HG03439 (cell line): ENCODE results near the gene ITPRID2.

Experiments
- ATAC-seq: cut with Tn5 transposase; IDR thresholded peaks from one replicate; pipeline ENCODE4 v1.9.1; 2021; ENCODE audit warnings: mild to moderate bottlenecking, moderate library complexity; ENCODE audit not compliant: unreplicated experiment

The ITPRID2 gene

DNA sequence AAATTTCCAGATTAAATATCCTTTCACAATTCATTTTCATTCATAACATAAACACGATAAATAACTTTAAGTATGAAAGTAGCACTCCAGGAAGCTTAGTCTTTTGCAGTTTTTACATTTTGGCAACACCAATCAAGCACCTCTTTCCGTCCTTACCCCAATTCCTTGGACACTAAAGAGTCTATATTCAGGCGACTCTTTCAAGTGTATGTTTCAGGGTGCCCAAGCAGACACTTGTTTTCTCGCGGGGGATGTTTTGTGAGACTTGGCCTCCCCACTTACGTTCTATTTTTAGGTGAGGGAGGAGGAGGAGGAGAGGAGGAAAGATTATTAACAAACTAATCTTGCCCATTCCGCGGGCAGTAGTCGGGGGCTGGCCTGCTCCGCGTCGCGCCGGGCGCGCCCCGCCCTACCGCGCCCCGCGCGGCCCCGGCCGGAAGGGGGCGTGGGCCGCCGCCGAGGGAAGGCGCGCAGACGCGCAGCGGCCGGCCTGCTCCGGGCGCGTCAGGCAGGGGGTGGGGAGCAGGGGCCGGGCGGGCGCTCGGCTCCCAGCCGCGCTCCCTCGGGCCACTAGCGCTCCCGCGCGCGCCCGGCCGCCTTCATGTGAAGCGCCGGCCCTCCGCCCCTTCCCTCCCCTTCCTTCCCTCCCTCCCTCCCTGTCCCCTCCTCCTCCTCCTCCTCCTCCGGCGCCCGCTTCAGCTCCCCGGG is at the start of gene ITPRID2:
Gene ITPRID2 (plus strand): TSS at position 473 of the 708 bp plus-strand sequence. CDS start 337 bp downstream, outside the sequence.
- peak; percentile 91 for ATAC-seq

DNA sequence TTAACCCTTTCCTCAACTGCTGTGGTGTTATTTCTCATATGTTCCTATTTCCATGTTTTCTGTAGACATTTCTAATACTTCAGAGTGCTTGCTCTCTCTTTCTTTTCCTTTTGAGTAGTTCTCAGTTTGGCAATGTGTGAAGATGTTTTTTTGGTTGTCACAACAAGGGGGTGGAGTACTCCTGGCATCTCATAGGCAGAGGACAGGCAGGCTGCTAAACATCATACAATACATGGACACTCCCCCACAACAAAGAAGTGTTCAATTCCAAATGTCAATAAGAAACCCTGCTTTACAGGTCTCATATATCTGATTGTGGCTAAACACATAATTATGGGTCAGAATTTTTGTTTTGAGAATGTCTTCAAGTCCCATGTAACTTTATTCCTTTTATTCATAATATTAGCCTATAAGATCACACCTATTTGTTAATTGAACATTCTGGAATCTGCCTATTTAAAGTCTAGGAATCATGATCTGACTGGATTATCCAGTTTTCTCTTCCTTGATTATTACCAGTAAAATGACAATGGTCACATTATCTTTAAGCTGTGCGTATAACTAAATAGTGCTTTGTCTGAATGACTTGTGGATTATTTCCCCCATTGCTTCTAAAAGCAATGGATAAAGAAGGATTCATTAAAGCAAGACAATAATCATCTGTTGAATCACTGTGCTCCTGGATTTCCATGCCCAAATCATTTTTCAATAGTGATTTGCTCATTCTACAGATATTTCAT is 46.8 kb upstream of the ITPRID2 start:
- ATAC-seq: no peak

DNA sequence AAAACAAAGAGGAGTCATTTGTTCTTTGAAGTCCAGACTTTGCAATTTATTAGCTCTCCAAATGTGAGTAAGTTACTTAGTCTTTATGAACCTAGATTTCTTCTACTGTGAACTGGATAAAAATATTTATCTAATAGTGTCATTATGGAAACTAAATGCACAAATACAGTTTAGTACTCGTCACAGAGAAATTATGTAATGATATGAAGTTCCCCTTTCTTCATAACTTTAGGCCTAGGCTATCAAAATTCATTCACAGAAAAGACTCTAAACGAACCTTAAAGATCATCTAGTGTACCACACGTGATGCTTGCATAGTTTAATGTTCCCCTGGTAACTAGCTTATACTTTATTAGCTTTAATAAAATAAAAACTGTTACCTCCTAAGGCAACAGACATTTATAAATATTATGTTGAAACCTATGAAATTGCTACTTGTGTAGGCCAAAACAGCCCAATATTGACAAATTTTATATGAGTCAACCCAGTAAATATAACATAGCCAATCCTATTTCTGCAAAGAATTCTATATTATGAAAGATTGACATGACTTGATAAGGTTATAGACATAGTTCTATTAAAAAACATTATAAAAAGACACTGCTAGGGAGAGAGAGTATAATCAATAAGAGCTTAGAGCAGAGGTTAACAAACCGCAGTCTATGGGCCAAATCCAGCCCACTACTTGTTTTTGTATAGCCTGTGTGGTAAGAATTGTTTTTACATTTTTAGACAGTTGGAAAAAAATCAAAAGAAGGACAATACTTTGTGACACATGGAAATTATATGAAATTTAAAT is 44.9 kb upstream of the ITPRID2 start:
- ATAC-seq: no peak

DNA sequence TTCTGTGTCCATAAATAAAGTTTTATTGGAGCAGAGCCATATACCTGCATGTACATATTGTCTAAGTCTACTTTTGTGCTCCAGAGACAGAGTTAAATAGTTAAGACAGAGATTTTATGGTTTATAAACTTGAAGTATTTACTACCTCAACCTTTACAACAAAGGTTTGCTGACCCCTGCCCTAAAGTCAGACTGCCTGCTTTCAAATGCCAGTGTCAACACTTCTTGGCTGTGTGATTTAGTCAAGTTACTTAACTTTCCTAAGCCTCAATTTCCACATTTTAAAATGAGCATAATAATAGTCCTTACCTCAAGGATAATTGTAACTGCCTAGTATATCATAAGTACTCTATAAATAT is 44.4 kb upstream of the ITPRID2 start:
- no peak for ATAC-seq

DNA sequence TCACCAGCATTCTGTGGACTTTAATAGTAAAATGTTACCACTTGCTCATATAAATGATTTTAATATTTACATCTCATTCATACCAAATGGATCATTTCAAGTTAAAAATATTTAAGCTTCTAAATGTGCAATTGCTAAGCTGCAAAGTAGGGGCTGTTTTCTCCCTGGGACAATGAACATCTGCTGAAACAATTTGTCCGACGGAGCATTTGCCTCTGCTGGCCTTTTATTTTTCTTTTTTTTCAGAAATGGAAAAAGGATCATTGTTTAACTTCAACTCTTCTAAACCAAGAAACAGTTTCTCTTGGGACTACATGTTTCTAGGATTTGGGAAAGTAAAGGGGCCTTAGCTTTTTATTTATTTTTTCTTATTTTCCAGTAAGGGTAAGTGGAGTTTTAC is 43.8 kb upstream of the ITPRID2 start:
- no peak for ATAC-seq

DNA sequence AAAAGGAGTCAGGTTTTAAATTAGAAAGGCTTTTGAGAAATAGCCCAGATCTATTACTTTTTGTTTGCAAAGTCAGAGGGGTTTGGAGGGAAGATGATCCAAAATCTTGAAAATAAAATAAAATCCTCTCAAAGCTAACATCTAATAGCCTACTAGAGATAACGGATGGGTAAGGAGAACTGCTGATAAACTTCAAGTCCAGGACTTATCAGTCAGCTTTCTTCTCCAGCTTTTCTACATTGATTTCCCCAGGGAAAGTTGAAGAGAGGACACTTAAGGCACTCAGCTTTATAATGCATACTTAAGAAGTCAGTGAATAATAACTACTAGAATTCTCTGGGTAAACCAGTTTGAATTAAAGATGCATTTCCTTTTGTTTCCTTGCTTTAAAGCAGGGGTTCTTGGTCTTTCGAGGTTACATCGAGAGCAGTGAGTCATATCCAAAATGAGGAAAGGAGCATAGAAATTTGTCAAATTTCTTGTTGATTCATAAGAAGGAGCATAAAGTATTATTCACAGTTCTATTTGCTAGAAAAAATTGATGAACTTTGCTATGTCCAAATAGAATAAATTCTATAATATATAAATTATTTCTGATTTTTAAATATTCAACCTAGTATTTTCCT is 43.2 kb upstream of the ITPRID2 start:
- ATAC-seq: no peak

DNA sequence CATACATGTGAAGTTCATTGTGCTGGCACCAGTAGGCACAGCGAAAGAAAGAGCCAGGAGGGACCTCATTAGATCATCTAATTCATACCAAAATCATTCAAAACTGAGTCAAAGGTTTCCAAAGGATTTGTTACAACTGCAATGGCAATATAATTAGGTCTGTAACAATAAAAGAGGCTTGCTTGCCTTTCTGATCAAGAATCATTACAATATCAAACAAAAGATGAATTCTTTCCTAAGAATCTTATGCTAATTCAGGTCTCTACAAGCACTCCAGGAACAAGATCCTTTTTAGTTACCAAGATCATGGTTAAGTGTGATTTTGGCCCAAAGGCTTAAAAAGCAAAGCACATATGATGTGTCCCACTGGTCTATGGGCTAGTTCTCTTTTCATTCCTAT is 41.9 kb upstream of the ITPRID2 start:
- ATAC-seq: no peak

DNA sequence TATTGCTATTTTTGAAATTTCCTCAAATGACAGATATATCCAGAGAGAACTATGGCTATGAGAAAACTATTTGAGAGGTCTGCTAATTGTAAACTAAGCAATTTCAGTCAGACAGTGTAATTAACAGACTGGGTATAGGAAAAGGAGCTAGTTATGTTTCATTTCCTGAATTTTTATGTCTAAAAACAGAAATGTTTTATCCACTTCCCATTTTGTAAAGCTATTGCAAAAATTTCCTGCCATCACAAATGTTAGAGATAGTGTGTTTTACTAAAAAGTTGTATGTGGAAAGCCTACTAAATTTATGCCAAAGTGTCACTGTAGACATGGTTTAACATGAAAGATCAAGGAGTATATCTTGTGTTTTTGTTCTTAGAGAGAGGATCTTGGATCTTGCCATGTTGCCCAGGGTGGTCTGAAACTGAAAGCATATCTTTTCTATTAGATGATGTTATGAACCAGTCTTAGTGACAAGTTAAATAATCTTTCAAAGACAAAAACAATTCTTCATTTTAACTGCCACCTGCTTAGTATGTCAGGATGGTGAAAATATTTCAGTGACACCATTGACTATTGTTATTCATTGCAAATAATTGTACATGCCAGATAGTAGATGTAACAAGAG is 40.5 kb upstream of the ITPRID2 start:
- no peak for ATAC-seq

DNA sequence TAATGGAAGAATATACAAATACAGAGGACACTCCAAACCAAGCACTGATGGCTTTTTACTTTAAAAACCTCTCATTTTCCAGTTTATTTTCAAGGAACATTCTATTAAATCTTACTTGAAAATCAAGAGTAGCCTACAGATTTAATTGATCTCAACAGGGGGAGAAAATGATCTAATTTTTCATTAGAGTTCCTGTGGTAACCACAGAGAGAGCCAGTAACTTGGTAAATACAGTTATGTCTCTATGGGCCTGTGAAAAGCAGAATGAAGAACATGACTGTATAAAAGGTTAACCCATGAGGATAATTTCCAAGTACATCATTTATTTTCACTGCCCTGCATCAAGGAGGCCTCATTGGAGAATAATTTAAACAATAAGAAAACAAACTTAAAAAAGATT is 39.8 kb upstream of the ITPRID2 start:
- no peak for ATAC-seq

DNA sequence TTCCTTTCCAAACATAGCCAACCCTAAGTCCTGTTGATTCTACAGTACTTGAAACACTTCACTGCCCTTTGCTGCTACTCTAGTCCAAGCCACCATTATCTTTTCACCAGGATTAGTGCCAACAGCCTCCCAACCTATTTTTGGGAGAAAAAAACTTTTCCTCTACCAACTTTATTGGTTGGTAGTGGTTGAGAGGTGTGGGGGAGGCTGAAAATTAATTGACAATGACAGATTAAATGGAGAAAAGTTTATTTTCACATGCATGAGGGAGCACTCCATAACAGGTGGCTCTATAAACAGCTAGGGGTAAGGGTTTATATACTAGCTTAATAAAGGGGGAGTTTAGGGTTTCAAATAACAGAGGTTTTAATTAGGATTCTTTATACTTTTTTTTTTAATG is 37.8 kb upstream of the ITPRID2 start:
- no peak for ATAC-seq

DNA sequence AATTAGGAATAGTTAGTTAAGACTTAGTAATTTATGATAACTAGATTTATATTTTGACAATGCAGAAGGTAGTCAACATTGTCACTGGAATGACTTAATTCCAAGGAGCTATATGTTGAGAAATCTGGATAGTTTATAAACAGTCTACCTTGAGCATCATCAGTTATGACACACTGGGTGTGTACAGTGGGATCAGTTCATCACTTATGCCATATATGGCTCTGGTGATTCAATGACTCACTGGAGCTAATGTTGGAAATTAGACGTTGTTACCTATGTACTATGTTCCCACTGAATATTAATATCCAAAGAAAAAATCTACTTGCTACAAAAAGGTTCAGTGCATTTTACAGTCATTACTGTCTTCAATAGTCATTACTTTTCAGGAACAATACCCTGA is 34.0 kb upstream of the ITPRID2 start:
- no peak for ATAC-seq

DNA sequence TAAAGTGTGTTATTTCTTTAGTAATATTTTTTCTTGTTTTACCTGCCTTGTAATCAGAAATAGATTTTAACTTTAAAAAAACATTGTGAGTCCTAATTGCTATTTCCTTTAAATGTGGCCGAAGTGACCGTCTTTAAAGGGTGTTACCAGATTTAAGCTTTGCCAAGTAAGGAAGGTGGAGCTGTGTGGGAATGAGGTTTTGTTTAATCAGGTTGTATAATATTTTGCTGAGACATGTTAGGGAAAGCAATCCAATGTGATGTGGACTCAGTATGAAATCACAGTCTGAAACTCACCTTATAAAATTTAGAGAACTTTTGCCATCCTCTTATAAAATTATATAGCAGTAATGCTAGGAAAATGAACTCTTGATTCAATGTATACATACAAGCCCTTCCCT is 32.9 kb upstream of the ITPRID2 start:
- no peak for ATAC-seq

DNA sequence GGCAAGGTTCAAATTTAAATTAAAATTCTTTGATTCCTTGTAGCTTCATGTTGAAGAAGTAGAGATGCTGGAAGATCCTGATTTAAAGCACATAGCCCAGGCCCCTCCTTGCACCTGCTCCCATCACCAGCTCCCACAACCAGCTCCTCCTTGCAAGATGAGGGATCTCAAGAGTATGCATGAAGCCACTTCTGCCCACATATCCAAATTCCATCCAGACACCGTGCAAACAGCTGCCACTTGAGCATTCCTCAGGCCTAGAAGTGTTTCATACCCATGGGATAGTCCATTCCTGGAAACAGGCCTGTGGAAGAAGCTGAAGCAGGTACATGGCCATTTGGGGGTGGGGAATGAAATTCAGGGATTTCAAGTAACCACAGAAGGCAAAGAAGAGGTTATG is 32.4 kb upstream of the ITPRID2 start:
- no peak for ATAC-seq

DNA sequence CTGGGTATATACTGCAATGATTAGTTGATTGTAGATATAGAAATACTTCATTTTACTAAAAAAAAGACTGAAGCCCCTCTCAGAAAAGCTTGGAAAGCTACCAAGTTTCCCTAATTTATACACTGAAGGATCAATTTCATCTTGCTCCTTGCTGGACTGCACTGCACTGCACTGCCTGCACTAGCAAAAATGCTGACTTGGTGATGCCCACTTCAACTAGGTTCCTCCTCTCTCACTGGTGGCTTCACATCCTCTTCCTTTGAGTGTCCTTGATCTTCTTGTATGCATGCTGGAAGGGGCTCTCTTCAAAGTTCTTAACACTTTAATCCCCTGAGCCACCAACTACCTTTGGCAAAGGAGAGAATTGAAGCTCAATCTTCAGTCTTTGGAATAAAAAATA is 31.7 kb upstream of the ITPRID2 start:
- no peak for ATAC-seq

DNA sequence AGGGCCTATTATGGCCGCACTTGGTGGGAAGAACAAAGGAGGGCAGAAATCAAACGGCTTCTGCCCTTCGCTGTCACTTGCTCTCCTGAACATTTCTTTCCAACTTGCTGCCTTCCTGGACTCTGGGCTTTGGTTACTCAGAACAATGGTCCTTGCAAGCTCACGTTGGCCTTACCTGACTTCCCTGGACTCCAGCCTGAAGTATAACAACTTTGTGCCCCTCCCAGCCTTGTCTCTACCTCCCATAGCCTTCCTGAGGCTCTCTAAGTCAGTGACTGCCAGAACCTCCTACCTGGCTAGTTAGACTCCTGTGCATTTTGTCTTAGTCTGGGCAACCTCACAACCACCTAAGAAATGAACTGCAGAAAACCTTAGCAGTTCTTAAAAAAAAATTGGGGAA is 30.2 kb upstream of the ITPRID2 start:
- no peak for ATAC-seq

DNA sequence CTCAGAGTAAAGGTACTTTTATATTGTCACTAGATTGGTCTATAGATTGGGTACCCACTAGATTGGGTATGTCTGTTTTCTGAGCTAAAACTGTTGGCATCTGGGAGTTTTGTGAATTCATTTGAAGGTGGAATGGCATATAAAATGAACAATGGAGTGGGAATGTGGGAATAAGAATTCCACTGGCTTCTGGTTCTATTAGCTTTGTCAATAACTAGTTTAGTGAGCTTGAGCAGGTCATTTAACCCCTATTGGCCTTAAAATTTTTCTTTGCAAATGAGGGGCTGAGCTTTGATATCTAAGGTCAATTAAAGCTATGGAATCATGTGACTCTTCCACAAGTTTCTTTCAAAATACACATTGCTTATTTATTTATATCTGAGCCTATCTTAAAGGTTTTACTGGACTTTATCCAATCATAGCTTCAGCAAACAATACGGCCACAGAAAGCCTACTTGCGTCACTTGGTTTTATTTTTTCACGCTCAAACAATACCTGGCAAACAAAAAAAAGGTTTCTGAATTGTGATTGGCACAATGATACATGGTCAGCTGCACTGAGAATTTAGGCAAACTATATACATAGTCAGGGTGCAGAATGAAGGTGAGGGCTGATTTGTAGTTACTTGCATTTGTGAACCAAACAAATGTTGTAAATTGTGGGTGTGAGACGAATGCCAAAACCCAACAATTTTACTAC is 28.8 kb upstream of the ITPRID2 start:
- no peak for ATAC-seq

DNA sequence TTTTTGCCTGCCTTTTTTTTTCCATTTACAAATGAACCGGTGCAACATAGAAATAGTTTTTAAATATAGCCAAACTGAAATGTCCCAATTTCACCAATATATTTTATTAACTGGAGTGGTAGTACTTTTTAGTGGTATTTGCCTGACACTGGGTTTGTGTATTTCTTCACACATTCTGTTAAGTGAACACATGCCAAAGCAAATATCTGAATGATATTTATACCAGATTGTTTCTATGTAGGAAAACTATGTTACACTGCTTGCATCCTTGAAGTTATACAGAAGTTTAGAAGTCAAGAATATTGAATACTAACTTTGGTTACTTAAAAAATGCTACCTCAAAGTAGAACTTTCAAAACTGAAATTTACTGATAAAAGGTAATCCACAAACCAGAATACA is 19.4 kb upstream of the ITPRID2 start:
- no peak for ATAC-seq

DNA sequence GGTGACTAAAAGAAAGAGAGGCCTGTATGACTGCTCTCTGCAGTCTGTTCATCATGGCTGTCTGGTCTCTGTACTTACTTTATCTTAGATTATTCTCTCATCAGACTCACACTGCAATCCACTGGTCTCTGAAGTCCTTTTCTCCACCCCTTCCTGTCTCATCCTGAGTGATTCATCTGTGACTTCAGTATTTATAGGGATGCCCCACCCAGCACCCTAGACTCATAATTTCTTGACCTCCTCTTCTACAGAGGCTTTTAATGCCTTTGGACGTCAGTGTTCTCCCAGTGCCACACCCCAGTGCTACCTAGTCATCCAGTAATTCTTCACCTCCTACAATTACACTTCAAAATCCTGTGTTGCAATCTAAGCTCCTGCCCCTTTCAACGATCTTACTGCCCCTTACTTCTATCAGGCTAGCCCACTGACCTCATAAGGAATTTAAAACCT is 14.9 kb upstream of the ITPRID2 start:
- no peak for ATAC-seq

DNA sequence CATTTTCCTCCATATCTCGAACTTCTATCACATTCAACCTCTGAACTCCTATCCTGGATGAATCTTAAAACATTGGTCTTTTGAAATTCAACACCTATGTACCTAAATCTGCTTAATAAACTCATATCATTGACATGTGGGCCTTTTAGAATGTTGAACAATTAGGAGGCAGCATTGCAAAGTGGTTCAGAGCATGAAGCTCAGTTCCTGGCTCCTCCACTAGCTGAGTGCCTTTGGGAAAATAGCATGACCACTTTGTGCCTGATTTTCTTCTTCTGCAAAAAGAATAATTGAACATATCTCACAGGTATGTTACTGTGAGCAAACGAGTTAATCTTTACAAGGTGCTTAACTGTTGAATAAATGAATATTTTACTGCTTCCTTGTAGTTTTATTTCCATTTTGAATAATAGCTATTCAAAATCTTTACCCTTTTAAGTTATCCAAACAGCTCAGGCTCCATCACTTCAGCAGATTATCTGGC is 14.3 kb upstream of the ITPRID2 start:
- ATAC-seq: no peak

DNA sequence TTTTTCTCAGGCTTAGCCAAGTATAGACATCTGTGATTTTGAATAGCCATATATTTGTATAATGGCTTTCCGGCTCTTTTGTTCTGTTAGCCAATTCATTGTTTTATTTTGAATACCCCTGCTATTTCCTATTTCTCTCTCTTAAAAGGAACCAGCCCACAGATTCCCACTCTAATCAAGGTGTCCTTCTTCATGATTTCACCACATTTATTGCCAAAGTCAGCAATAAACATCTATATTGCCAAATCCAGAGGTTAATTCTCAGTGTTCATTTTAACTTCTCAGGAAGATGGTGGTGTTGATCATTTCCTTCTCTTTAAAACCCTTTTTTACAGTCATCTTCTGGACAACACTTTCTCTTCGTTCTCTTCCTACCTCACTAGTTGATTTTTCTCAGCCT is 13.1 kb upstream of the ITPRID2 start:
- ATAC-seq: no peak
